GM18951 (cell line): ENCODE data around the gene RALGAPA2.

ENCODE experiments used
- POLR2A ChIP-seq: IDR thresholded peaks from 4 replicates; pipeline ENCODE4 v1.6.1; 2011; ENCODE audit warnings: mild to moderate bottlenecking; ENCODE audit not compliant: insufficient read length, insufficient read depth; ENCODE audit errors: extremely low read depth
- in situ Hi-C: fragments of 300-500 bp; cut with MboI; formaldehyde crosslinking; loops from one replicate; pipeline ENCODE4 v1.12.0; 2022; ENCODE audit warnings: low sequenced_read_pairs, mixed read lengths, inconsistent platforms; ENCODE audit not compliant: unreplicated experiment

The RALGAPA2 gene

GRCh38 chr20:20683481-20684321 lies 28.7 kb downstream of the RALGAPA2 start:
- TF ChIP-seq POLR2A, result no peak
- in situ Hi-C loops, result no loop called here

- in situ Hi-C loops, result no loop called here
- TF ChIP-seq POLR2A, result no peak
Observed at GRCh38 chr20:20683020-20683419, 29.4 kb downstream of the RALGAPA2 start.

- in situ Hi-C loops, result no loop called here
- no peak for TF ChIP-seq POLR2A
Observed at GRCh38 chr20:20680991-20681508, 31.4 kb downstream of the RALGAPA2 start.

GRCh38 chr20:20679316-20679715 lies 33.1 kb downstream of the RALGAPA2 start:
- no peak for TF ChIP-seq POLR2A
- in situ Hi-C loops, result no loop called here

- TF ChIP-seq POLR2A, result no peak
- in situ Hi-C loops, result no loop called here
Observed at GRCh38 chr20:20677186-20677585, 35.3 kb downstream of the RALGAPA2 start.

GRCh38 chr20:20668639-20669038 lies 43.8 kb downstream of the RALGAPA2 start:
- in situ Hi-C loops, result loop anchor here (10.0 kb wide), 1 partner anchor 156 kb away; no protein-coding TSS in a partner anchor
- TF ChIP-seq POLR2A, result no peak

GRCh38 chr20:20666359-20666758 lies 46.1 kb downstream of the RALGAPA2 start:
- TF ChIP-seq POLR2A, result no peak
- in situ Hi-C loops, result loop anchor here (10.0 kb wide), 1 partner anchor 158 kb away; no protein-coding TSS in a partner anchor

GRCh38 chr20:20665606-20666332 lies 46.7 kb downstream of the RALGAPA2 start:
- in situ Hi-C loops, result loop anchor here (10.0 kb wide), 1 partner anchor 159 kb away; no protein-coding TSS in a partner anchor
- no peak for TF ChIP-seq POLR2A

GRCh38 chr20:20664795-20665589 lies 47.5 kb downstream of the RALGAPA2 start:
- in situ Hi-C loops, result loop anchor here (10.0 kb wide), 1 partner anchor 160 kb away; no protein-coding TSS in a partner anchor

GRCh38 chr20:20663841-20664240 lies 48.6 kb downstream of the RALGAPA2 start:
- no peak for TF ChIP-seq POLR2A
- in situ Hi-C loops, result loop anchor here (10.0 kb wide), 1 partner anchor 161 kb away; no protein-coding TSS in a partner anchor

More at GRCh38 chr20:20664795-20665589, 47.5 kb downstream of the RALGAPA2 start:
- no peak for TF ChIP-seq POLR2A

- TF ChIP-seq POLR2A, result no peak
- in situ Hi-C loops, result no loop called here
Observed at GRCh38 chr20:20658871-20659431, 53.5 kb downstream of the RALGAPA2 start.

- in situ Hi-C loops, result no loop called here
- TF ChIP-seq POLR2A, result no peak
Observed at GRCh38 chr20:20658123-20658522, 54.3 kb downstream of the RALGAPA2 start.
